ENCODE results near the gene KCNJ6. TPM values are rescaled to one million over a fixed set of nuclear protein-coding genes. Genes with fewer than 3 reads are reported as not detected.

Gene KCNJ6
- total and polyA plus RNA-seq, 9 of the 15 experiments (the other 6 are each of a cell fraction or from before 2014, with no cell fraction given): 0.06 to 0.21 (median 0.13) TPM; not detected in 1

GRCh38 chr21:37763298-37763697, 153.0 kb downstream of the KCNJ6 start:
- Histone ChIP-seq H3K9me1 (ENCODE audit: control insufficient read depth, insufficient read depth, low read length) (peaks cover 3% of the 10 kb centered on the region), H4K20me1 (replicated peaks; ENCODE audit: control insufficient read depth, insufficient read depth, low read length) (0 out of 2 replicates have a peak, but pooled peaks cover 3% of the 10 kb centered on the region), H3K27ac (ENCODE audit: extremely low read depth, low read depth, low read length) (no peak overlapping the region), H3K9me3 (replicated peaks; ENCODE audit: control insufficient read depth, insufficient read depth, low read depth, low read length) (no peaks in the 10 kb centered on the region), H3K4me2 (ENCODE audit: insufficient read depth, low read length) (no peak overlapping the region), H3K4me3 (no peak overlapping the region), H3K27me3 (ENCODE audit: control insufficient read depth in 2 of 2, insufficient read depth in 2 of 2, low read length in 2 of 2) (peaks cover 0 to 43% of the 10 kb centered on the region in 2 experiments; a peak in 3 of 5 replicates), H3K79me2 (ENCODE audit: control insufficient read depth, insufficient read depth, low read length) (no peaks in the 10 kb centered on the region), H3K4me1 (replicated peaks in 1 of 2; ENCODE audit: control insufficient read depth in 2 of 2, insufficient read depth in 2 of 2, low read length in 2 of 2) (no peaks in the 10 kb centered on the region), H3K9ac (ENCODE audit: insufficient read depth in 1 of 2, low read depth in 2 of 2, low read length in 2 of 2) (no peak overlapping the region), H2AFZ (ENCODE audit: low read depth, low read length) (no peak overlapping the region), H3K36me3 (ENCODE audit: control insufficient read depth, insufficient read depth, low read length) (no peaks in the 10 kb centered on the region)
- CTCF ChIA-PET (ENCODE audit: low intra/inter-chr PET ratio): no interaction called here
- BruUV-seq (replicated peaks): no TSS peak
- FAIRE-seq (no peak), DNase-seq (ENCODE audit: extremely low read depth in 1 of 4, low spot score in 3 of 4) (no peak), ATAC-seq (no peak)
- TF ChIP-seq ZNF384 (IDR thresholded peaks at IDR 0.05; ENCODE audit: low read depth, low read length): no peak
- TF ChIP-seq HNRNPH1 (optimal IDR thresholded peaks at IDR 0.05; ENCODE audit: low read depth, low read length): no peak
- intact Hi-C loops (cut with micrococcal nuclease): no loop called here
- POLR2A ChIA-PET: interaction anchor here (0.5 to 0.7 kb wide), 2 partner anchors 57 to 358 kb away, joined by 3 read pairs; no protein-coding TSS in a partner anchor
- 0% methylated on average over 5 of the region's 5 CpGs for WGBS (ENCODE audit: insufficient coverage, low coverage, missing lambda C conversion rate)
- in situ Hi-C loops (cut with MboI): no loop called here

DNA sequence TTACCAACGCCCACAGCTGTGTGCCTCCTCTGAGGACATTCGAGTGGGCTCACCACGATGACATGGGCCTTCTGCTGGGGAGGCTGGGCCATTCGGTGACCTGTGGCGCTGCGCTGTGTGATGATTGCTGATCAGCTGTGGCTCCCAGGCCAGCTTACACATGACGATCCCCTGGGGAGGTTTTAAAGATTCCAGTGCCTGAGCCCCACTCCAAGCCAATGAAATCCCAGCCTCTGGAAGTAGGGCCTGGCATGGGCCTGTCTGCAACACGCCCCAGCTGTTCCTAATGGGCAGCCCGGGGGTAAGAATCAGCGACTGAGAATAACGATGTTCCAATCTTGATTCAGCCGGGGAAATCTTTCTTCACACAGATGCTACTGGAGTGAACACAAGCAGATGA, 153.7 kb downstream of the KCNJ6 start:
- Histone ChIP-seq H3K27ac (ENCODE audit: extremely low read depth, low read depth, low read length) (no peak overlapping the region), H2AFZ (ENCODE audit: low read depth, low read length) (no peak overlapping the region), H3K4me1 (replicated peaks in 1 of 2; ENCODE audit: control insufficient read depth in 2 of 2, insufficient read depth in 2 of 2, low read length in 2 of 2) (no peaks in the 10 kb centered on the region), H3K9me1 (ENCODE audit: control insufficient read depth, insufficient read depth, low read length) (peaks cover 3% of the 10 kb centered on the region), H3K4me2 (ENCODE audit: insufficient read depth, low read length) (no peak overlapping the region), H3K4me3 (no peak overlapping the region), H3K27me3 (ENCODE audit: control insufficient read depth in 2 of 2, insufficient read depth in 2 of 2, low read length in 2 of 2) (peaks cover 0 to 48% of the 10 kb centered on the region in 2 experiments; a peak in 3 of 5 replicates), H3K79me2 (ENCODE audit: control insufficient read depth, insufficient read depth, low read length) (no peaks in the 10 kb centered on the region), H4K20me1 (replicated peaks; ENCODE audit: control insufficient read depth, insufficient read depth, low read length) (0 out of 2 replicates have a peak, but pooled peaks cover 3% of the 10 kb centered on the region), H3K9ac (ENCODE audit: insufficient read depth in 1 of 2, low read depth in 2 of 2, low read length in 2 of 2) (no peak overlapping the region), H3K9me3 (replicated peaks; ENCODE audit: control insufficient read depth, insufficient read depth, low read depth, low read length) (no peaks in the 10 kb centered on the region), H3K36me3 (ENCODE audit: control insufficient read depth, insufficient read depth, low read length) (no peaks in the 10 kb centered on the region)
- no TSS peak for BruUV-seq (replicated peaks)
- CTCF ChIA-PET (ENCODE audit: low intra/inter-chr PET ratio): no interaction called here
- intact Hi-C loops (cut with micrococcal nuclease) (no loop called here), in situ Hi-C loops (cut with MboI) (no loop called here)
- ATAC-seq: peak; percentile 13; the same call in 1 of the 3 replicates
- POLR2A ChIA-PET: interaction anchor here (0.6 to 0.7 kb wide), 2 partner anchors 17 to 359 kb away, joined by 3 read pairs; no protein-coding TSS in a partner anchor
- WGBS (ENCODE audit: insufficient coverage, low coverage, missing lambda C conversion rate): under 1% methylated on average over 12 of the region's 12 CpGs
- no peak for FAIRE-seq
- TF ChIP-seq BCL6 (CRISPR knock-in tag; IDR thresholded peaks at IDR 0.05): no peak
- TF ChIP-seq SOX6 (IDR thresholded peaks at IDR 0.05): no peak
- TF ChIP-seq TCF7 (IDR thresholded peaks at IDR 0.05; ENCODE audit: borderline replicate concordance): no peak
- no peak for DNase-seq (ENCODE audit: extremely low read depth in 1 of 4, low spot score in 3 of 4)

Data from K562 (cell line).